Esophagus squamous epithelium (tissue), 4 donors: Measurements from ENCODE around the gene EXOC6.

ENCODE experiments used
- POLR2A ChIP-seq, 4 donors: fragments of 450-650 bp; IDR thresholded peaks; one replicate each; pipeline ENCODE4 v1.6.1; 2017; ENCODE audit warnings: antibody characterized with exemption in 4 of 4, mild to moderate bottlenecking in 4 of 4, moderate library complexity in 3 of 4
- TF ChIP-seq, protein P1 (sequence below), 6 experiments: fragments of 450-650 bp in 4 of 6; fragments of 200-600 bp in 2 of 6; sonication (generic) in 2 of 6; IDR thresholded peaks; one replicate each; pipeline ENCODE4 v1.5.1; 2016 to 2019; ENCODE audit warnings: antibody characterized with exemption in 6 of 6, mild to moderate bottlenecking in 4 of 6, moderate library complexity in 4 of 6

GRCh38 chr10:92897916-92898315 is 49.6 kb downstream of the EXOC6 start:
- TF ChIP-seq, protein P1, sequence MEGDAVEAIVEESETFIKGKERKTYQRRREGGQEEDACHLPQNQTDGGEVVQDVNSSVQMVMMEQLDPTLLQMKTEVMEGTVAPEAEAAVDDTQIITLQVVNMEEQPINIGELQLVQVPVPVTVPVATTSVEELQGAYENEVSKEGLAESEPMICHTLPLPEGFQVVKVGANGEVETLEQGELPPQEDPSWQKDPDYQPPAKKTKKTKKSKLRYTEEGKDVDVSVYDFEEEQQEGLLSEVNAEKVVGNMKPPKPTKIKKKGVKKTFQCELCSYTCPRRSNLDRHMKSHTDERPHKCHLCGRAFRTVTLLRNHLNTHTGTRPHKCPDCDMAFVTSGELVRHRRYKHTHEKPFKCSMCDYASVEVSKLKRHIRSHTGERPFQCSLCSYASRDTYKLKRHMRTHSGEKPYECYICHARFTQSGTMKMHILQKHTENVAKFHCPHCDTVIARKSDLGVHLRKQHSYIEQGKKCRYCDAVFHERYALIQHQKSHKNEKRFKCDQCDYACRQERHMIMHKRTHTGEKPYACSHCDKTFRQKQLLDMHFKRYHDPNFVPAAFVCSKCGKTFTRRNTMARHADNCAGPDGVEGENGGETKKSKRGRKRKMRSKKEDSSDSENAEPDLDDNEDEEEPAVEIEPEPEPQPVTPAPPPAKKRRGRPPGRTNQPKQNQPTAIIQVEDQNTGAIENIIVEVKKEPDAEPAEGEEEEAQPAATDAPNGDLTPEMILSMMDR (IDR thresholded peaks at IDR 0.05): no peak
- TF ChIP-seq POLR2A (IDR thresholded peaks at IDR 0.05): no peak
